GM19372 (cell line): ENCODE measurements around the gene POLDIP2.

Experiments
- ATAC-seq: cut with Tn5 transposase; IDR thresholded peaks from one replicate; pipeline ENCODE4 v1.9.1; 2021; ENCODE audit warnings: mild to moderate bottlenecking, low read depth, moderate library complexity; ENCODE audit not compliant: unreplicated experiment

The POLDIP2 gene

DNA sequence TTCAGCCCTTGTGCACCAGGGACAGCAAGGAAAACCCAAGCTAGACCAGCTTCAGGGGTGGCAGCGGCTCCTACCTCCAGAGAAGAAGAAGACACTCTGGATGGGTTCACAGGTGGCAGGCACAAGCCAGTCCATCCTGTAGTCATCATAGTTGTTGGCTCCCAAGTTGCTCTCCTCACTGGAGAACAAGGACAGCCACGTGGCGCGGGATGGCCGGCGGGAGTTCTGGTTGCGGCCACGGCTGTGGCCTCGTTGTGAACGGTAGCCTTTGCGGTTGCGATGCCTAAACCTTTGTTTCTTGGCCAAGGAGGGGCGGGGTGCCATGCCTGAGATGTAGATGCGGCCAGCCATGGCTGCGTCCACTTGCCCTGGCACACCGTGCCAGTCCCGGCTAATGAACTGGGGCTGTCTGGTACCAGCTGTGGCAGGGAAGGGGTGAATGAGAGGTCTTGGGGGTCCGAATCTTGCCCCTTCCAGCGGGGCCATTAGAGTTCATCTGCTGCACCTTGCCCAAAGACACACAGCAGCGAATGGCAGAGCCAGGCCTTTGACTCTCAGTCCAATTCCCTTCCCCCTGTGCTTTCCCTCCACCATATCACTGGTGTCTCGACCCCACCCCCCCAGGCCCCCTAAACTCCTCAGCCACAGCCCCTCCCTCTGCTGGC lies 10.4 kb upstream of the POLDIP2 start:
- no peak for ATAC-seq

- no peak for ATAC-seq
These were observed 9.3 kb upstream of the POLDIP2 start for GRCh38 chr17:28366605-28367004.

DNA sequence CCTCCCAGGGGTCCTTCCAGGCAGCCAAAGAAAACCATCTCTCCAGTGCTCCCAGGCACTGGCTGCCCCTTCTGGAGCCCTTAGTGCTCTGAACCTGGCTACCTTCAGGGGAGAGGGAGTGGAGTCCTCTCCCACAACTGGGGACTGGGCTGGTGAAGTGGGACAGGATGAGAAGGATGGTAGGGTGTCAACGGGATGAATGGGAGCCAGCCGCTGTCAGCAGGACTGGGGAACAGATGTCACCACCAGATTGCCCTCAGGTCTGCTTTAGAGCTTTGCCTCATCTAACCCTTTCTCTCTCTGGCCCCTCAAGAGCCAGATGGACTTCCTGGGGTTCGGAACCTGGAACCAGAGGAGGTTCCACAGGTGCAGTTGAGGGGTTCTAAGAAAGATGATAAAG lies 8.2 kb upstream of the POLDIP2 start:
- no peak for ATAC-seq

GRCh38 chr17:28364665-28365363 lies 7.5 kb upstream of the POLDIP2 start, which contains the start of gene SEBOX:
SEBOX (minus strand) TSS chr17:28365199; CDS start chr17:28365151, 48 bp downstream.
- ATAC-seq = no peak

DNA sequence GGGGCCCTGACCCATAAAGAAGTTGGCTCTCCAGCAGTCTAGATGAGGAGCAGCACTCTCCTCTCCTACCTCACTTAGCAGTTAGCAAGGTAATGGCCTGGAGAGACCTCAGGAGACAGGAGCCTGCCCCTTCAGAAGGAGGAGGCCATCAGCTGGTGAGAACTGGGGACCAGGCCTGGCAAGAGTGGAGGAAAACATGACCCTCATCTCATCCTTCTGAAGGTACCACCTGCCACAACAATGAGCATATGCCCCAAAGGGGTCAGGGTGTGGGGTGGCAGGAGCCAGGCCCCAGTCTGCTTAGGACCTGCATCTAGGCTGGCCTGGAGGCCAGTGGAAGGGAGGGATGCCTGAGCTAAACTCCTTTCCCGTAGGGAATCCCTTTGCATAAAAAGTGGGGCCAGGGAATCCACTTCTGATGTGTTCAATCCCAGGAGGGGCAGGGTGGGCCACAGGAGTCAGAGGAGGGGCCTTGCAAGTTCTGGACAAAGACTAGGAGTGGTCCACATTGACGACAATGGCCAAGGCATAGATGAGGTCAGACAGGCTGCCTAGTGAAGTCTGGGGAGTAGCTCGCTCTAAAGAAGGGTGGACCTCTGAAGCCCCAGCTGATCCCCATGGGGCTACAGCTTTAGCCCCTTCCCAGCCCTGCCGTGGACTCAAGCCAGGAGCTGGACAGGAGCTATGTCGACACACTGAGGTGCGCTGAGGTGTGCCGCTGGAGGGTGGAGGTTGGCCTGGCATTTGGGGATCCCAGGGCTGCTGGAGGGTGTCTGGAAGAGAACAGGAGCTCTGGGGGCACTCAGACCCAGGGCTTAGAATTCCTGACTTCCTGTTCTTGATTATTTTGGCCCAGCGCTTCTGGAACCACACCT lies 6.7 kb upstream of the POLDIP2 start:
- no peak for ATAC-seq

GRCh38 chr17:28363186-28363585 lies 5.9 kb upstream of the POLDIP2 start:
- no peak for ATAC-seq

- no peak for ATAC-seq
These were observed 522 bp upstream of the POLDIP2 start for GRCh38 chr17:28357901-28358197.

- ATAC-seq = no peak
These were observed 7.1 kb downstream of the POLDIP2 start for GRCh38 chr17:28350271-28350670.

DNA sequence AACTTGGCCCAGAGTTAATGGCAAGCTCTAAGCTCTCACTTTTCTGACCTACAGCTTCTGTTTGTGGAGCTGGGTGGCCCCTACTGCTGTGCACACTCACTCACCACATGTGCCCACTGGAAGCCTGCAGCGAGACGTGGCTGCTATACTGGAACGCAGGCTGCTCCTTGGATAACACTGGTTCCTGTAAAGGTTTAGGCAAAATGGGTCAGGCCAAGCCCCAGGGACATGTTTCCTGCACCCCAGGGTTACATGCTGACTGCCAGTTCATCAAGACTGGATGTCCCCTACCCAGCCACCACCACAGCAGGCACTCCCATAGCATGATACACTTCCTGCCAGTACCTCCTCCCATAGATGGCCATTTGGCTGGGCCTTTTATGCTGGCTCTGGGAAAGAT lies 8.3 kb downstream of the POLDIP2 start:
- ATAC-seq = no peak

DNA sequence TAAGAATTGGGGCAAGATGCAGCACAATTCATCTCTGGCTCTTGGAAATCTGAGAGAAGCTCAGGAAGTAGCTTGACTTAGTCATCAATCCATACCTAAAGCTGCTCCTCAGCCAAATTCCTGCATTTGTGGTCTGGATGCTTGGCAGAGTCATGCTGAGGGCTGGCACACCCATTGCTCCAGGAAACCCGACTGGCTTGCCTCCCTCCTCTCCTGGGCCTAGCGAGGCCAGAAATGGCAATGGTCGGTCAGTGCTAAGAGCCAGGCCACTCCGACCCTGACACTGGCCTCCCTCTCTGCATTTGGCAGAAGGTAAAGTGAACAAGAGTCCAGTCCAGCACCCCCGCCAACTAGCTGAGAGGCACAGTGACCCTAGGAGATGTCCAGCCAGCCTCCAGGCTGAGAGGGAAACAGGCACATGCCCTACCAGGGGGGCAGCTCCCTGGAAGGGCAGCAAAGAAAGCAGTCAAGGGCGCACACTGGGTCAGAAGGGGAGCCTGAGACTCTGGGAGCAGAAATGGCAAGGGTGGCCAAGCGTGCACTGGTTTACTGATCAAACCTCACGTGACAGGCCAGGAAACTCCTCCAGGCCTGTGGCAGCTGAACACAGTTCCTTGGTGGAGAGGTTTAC lies 10.0 kb downstream of the POLDIP2 start:
- ATAC-seq = no peak

DNA sequence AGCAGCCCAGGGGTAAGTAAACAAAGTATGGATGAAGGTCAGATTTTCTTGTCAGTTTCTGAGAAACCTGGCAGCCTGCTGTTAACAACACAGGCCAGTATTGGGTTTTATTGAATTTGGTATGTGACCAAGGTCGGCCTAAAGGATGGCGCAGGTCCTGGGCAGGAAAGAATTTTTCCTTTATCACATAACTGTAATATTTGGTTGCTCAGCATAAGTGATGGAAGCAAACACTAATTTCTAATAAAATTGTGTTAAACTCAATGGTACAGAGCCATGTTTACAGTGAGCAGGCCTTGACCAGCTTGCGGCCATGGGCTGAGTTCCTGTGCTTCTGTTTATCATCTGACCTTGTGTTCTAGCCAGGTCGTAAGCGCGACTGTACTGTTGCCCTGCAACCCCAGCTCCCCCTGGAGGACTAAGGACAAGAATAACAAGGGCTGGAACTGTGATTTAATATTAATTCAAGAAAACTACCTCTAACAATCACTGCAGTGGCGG lies 10.5 kb downstream of the POLDIP2 start:
- no peak for ATAC-seq

GRCh38 chr17:28346199-28346580 lies 11.1 kb downstream of the POLDIP2 start:
- no peak for ATAC-seq

- ATAC-seq = no peak
These were observed 11.7 kb downstream of the POLDIP2 start for GRCh38 chr17:28345419-28346198.

GRCh38 chr17:28344435-28344901 lies 12.9 kb downstream of the POLDIP2 start:
- ATAC-seq = no peak

DNA sequence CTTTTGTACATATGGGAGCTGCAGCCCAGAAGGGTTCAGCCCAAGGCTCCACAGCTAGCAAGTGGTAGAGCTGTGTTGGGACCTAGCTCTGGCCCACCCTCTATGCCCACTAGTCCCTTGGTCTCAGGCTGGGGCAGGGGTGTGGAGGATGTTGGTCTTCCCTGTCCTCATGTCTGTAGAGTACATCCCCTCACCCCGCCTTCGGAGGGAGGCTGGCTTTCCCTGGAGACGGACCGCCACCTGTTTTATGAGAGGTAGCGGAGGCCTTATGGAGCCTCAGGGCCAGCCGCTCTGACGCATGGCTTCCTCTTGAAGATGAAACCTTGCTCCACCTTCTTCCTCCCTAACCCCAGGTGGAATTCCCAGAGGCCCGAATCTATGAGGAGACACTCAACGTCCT lies 13.3 kb downstream of the POLDIP2 start:
- no peak for ATAC-seq

DNA sequence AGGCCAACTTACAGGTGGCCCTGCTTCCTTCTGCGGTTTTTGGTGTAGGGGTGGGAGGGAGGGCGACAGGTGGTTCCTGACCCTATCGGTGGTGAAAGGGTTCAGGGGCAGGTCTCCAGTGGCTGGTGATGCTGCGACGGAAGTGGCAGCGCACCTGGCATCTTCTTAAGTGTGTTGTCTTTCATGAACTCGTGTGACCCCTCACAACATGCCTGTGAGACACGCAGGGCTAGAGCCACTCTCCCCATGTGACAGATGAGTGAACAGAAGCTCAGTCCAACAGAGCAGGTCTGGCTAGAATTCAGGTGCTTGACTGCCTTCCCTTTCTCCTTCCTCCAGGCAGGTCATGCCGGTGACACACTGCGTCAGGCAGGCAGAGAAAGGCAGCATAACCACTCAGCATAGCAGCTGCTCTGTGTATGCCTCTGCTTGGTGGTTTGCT lies 13.8 kb downstream of the POLDIP2 start:
- ATAC-seq = no peak

DNA sequence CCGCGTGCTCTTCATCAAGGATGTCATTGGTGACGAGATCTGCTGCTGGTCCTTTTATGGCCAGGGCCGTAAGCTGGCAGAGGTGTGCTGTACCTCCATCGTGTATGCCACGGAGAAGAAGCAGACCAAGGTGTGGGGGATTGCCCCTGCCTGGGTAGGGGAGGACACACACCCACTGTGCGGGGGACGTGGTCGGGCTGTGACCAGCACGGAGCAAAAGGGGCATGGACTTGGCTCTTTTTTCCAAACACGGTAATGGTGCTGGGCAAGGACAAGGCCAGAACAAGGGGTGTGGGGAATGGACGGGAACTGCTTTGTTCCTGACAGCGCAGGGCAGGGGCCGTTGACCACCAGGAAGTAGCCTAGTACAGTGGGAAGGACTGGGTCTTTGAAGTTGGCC lies 15.0 kb downstream of the POLDIP2 start:
- ATAC-seq = no peak

DNA sequence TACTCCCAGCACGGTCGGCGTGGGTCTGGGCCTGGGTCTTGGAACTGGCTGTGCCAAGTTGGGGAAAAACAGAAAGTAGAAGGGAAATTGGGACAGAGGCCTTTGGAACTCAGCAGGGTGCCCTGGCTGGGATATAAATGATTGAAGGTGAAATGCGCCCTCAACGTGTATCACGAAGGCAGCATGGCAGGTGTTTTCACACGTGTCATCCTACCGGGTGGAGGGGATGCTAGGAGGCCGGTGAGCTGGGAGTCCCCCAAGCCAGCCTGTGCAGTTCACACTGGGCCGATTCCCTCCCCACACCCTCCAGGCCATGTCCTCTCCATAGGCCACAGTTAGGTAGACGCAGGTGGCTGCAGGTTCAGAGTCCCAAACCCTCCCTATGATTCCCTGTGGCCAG lies 15.8 kb downstream of the POLDIP2 start:
- ATAC-seq = no peak

GRCh38 chr17:28340374-28340773 lies 17.0 kb downstream of the POLDIP2 start:
- ATAC-seq = no peak

- ATAC-seq = no peak
These were observed 17.9 kb downstream of the POLDIP2 start for GRCh38 chr17:28339431-28339830.
